Left lung (tissue), 10 donors: ENCODE measurements around the gene PRTN3. TPM values are rescaled to one million over a fixed set of nuclear protein-coding genes. Genes with fewer than 3 reads are reported as not detected.

ENCODE experiments used
- ATAC-seq: fragments of 200-7000 bp; cut with Tn5 transposase; one replicate; pipeline ENCODE4 v1.9.1; 2020; ENCODE audit warnings: moderate library complexity
- DNase-seq, 4 donors: peaks; one replicate each; pipeline ENCODE4 v3.0.0-alpha.2; 2013 to 2020
- H3K27ac ChIP-seq, 2 donors: fragments of 200-600 bp; sonication (generic) in 1 of 2; one replicate each; pipeline versions ENCODE4 v1.5.0 to v1.8.0; 2020 to 2021
- H3K27me3 ChIP-seq, 2 donors: fragments of 200-600 bp; sonication (generic) in 1 of 2; one replicate each; pipeline versions ENCODE4 v1.5.0 to v1.8.0; 2020 to 2021
- H3K36me3 ChIP-seq, 2 donors: fragments of 200-600 bp; sonication (generic) in 1 of 2; one replicate each; pipeline versions ENCODE4 v1.5.0 to v1.8.0; 2020 to 2021
- H3K4me1 ChIP-seq, 2 donors: fragments of 200-600 bp; one replicate each; pipeline ENCODE4 v1.8.0; 2021
- H3K4me3 ChIP-seq, 2 donors: fragments of 200-600 bp; sonication (generic) in 1 of 2; one replicate each; pipeline versions ENCODE4 v1.5.0 to v1.8.0; 2020 to 2021; ENCODE audit warnings: mild to moderate bottlenecking in 1 of 2
- H3K9me3 ChIP-seq, 2 donors: fragments of 200-600 bp; sonication (generic) in 1 of 2; one replicate each; pipeline versions ENCODE4 v1.5.0 to v1.8.0; 2020 to 2021
- intact Hi-C, 2 donors: fragments of 100-400 bp; cut with DNase I; formaldehyde crosslinking; loops; one replicate each; pipeline versions ENCODE4 v1.11.2 to v1.14.2; 2022
- polyA plus RNA-seq, 6 donors: library from polyadenylated mRNA; unstranded; fragments of 120-200 nt; gene quantifications; one replicate each; pipeline ENCODE4 v1.2.1, GENCODE V29; 2013; ENCODE audit not compliant: insufficient read length in 6 of 6
- total RNA-seq, 2 donors: library from RNA; stranded (reverse); fragmentation: NEBNext Ultra II Directional; extraction: Animal tissue kit (Norgen Biotek cat#: 25700); gene quantifications; one replicate each; pipeline ENCODE4 v1.2.1, GENCODE V29; 2021
- TF ChIP-seq, protein P1 (sequence below), 2 donors: fragments of 200-600 bp; sonication (generic) in 1 of 2; IDR thresholded peaks; one replicate each; pipeline versions ENCODE4 v1.5.0 to v1.8.0; 2021; ENCODE audit warnings: antibody characterized with exemption in 2 of 2
- donor health status: DM: no; HTN: yes; CAD: no.
- donor health status: DM: no; HTN: no; CAD: no.

PRTN3 gene
- total and polyA plus RNA-seq, 8 donors = 0.55 to 3.8 (median 2.4) TPM

DNA sequence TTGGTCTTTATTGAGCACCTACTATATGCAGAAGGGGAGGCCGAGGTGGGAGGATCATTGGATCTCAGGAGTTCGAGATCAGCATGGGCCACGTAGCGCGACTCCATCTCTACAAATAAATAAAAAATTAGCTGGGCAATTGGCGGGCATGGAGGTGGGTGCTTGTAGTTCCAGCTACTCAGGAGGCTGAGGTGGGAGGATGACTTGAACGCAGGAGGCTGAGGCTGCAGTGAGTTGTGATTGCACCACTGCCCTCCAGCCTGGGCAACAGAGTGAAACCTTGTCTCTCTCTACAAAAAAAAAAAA lies 22.5 kb downstream of the PRTN3 start:
- H3K27me3 ChIP-seq = peaks cover 0 to 32% of the 10 kb centered on the region in 2 donors
- peaks cover 0 to 50% of the 10 kb centered on the region in 2 donors for H3K4me1 ChIP-seq
- peak overlapping the region in 1 of 2 donors; percentile 30 for H3K4me3 ChIP-seq
- TF ChIP-seq, protein P1, sequence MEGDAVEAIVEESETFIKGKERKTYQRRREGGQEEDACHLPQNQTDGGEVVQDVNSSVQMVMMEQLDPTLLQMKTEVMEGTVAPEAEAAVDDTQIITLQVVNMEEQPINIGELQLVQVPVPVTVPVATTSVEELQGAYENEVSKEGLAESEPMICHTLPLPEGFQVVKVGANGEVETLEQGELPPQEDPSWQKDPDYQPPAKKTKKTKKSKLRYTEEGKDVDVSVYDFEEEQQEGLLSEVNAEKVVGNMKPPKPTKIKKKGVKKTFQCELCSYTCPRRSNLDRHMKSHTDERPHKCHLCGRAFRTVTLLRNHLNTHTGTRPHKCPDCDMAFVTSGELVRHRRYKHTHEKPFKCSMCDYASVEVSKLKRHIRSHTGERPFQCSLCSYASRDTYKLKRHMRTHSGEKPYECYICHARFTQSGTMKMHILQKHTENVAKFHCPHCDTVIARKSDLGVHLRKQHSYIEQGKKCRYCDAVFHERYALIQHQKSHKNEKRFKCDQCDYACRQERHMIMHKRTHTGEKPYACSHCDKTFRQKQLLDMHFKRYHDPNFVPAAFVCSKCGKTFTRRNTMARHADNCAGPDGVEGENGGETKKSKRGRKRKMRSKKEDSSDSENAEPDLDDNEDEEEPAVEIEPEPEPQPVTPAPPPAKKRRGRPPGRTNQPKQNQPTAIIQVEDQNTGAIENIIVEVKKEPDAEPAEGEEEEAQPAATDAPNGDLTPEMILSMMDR (IDR thresholded peaks at IDR 0.05) = no peak
- H3K36me3 ChIP-seq = peaks cover 0 to 11% of the 10 kb centered on the region in 2 donors
- DNase-seq (no peak), ATAC-seq (no peak)
- intact Hi-C loops = no loop called here
- H3K9me3 ChIP-seq = no peaks in the 10 kb centered on the region
- peak overlapping the region in 1 of 2 donors; percentile 85 for H3K27ac ChIP-seq

GRCh38 chr19:866769-867300 lies 26.0 kb downstream of the PRTN3 start:
- Histone ChIP-seq H3K27ac (no peak overlapping the region), H3K36me3 (peaks cover 0 to 42% of the 10 kb centered on the region in 2 donors), H3K4me1 (peaks cover 0 to 39% of the 10 kb centered on the region in 2 donors), H3K9me3 (no peaks in the 10 kb centered on the region), H3K27me3 (no peaks in the 10 kb centered on the region), H3K4me3 (no peak overlapping the region)
- ATAC-seq (no peak), DNase-seq (no peak)
- TF ChIP-seq, protein P1 (IDR thresholded peaks at IDR 0.05) = no peak
- intact Hi-C loops = no loop called here

- no peaks in the 10 kb centered on the region for H3K9me3 ChIP-seq
- DNase-seq (no peak), ATAC-seq (no peak)
- H3K27ac ChIP-seq = no peak overlapping the region
- TF ChIP-seq, protein P1 (IDR thresholded peaks at IDR 0.05) = no peak
- intact Hi-C loops = no loop called here
- H3K27me3 ChIP-seq = no peaks in the 10 kb centered on the region
- H3K4me3 ChIP-seq = no peak overlapping the region
- peaks cover 0 to 42% of the 10 kb centered on the region in 2 donors for H3K4me1 ChIP-seq
- peaks cover 0 to 42% of the 10 kb centered on the region in 2 donors for H3K36me3 ChIP-seq
These were observed 26.5 kb downstream of the PRTN3 start for GRCh38 chr19:867301-867793.

GRCh38 chr19:867855-868457 lies 27.2 kb downstream of the PRTN3 start:
- TF ChIP-seq, protein P1 (IDR thresholded peaks at IDR 0.05) = no peak
- intact Hi-C loops = no loop called here

DNA sequence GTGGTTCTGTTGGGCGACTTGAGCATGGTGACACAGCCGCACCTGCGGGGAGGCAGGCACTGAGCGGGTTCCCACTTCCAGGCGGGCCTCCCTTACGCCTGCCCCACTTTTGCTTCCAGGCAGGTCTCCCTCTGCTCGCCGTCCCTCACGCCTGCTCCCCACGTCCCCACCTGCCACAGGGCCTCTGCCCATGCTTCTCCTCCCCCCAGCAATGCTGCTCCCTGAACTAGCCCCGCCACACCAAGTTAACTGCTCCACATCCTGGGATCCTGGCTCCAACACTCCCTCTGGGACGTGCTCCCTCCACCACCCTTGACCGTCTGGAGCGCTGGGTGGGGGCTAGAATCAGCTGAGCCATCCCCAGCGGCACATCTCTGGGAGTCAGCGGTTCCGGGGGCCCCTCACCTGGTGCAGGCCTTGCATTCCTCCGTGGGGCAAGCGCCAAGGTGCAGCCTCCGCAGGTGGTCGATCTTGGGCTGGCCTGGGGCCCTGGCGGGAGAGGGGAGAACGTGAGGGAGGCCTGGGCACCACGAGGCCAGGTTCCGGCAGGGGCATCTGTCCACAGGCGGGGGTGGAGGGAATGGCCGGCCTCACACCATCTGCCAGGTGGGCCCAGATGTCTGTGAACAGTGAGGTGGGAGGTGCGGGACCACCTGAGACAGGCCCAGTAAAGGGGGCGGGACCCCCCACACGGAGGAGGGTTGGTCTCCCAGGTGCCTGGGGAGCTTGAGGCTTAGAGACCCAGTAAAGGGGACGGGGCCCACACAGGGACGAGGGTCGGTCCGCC lies 27.9 kb downstream of the PRTN3 start:
- intact Hi-C loops = no loop called here
- no peaks in the 10 kb centered on the region for H3K27me3 ChIP-seq
- TF ChIP-seq, protein P1 (IDR thresholded peaks at IDR 0.05) = no peak
- no peak overlapping the region for H3K4me3 ChIP-seq
- H3K4me1 ChIP-seq = peaks cover 0 to 32% of the 10 kb centered on the region in 2 donors
- H3K9me3 ChIP-seq = no peaks in the 10 kb centered on the region
- ATAC-seq = no peak
- peaks cover 0 to 46% of the 10 kb centered on the region in 2 donors for H3K36me3 ChIP-seq
- no peak for DNase-seq
- H3K27ac ChIP-seq = peak overlapping the region in 1 of 2 donors; percentile 78

More at GRCh38 chr19:867855-868457, 27.2 kb downstream of the PRTN3 start:
- Histone ChIP-seq H3K4me1 (peaks cover 0 to 39% of the 10 kb centered on the region in 2 donors), H3K36me3 (peaks cover 0 to 42% of the 10 kb centered on the region in 2 donors), H3K9me3 (no peaks in the 10 kb centered on the region), H3K27ac (no peak overlapping the region), H3K27me3 (no peaks in the 10 kb centered on the region), H3K4me3 (no peak overlapping the region)
- ATAC-seq (no peak), DNase-seq (no peak)
